ENCODE data around the gene RSF1.

RSF1 gene

GRCh38 chr11:77801477-77801876 lies 19.0 kb downstream of the RSF1 start:
- DNase-seq (ENCODE audit: low spot score), result no peak

- peak; percentile 30 for DNase-seq (ENCODE audit: low spot score)
Observed at GRCh38 chr11:77800449-77800848, 20.1 kb downstream of the RSF1 start.

DNA sequence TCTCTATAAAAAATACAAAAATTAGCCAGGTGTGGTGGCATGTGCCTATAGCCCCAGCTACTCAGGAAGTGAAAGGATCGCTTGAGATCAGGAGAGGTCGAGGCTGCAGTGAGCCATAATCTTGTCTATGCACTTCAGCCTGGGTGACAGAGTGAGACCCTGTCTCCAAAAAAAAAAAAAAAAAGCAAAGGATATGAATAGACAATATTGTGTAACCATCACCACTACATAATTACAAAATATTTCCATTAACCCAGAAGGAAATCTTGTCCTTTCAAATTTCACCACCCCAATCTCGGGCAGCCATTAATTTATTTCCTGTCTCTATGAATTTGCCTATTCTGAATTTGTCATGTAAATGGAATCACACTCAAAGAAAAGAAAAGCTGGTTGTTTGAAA lies 21.2 kb downstream of the RSF1 start:
- DNase-seq (ENCODE audit: low spot score), result no peak

DNA sequence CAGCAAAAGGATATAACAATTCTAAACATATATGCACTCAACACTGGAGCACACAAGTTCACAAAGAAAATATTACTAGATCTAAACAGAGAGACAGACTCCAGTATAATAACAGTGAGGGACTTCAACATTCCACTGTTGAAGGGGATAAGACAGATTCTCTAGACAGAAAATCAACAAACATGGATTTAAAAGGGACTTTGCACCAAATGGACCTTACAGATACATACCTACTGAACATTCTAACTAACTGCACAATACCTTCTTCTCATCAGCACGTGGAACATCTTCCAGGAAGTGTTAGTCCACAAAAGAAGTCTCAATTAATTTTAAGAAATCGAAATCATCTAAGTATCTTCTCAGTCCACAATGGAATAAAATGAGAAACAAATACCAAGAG lies 26.6 kb downstream of the RSF1 start:
- no peak for DNase-seq (ENCODE audit: low spot score)

DNA sequence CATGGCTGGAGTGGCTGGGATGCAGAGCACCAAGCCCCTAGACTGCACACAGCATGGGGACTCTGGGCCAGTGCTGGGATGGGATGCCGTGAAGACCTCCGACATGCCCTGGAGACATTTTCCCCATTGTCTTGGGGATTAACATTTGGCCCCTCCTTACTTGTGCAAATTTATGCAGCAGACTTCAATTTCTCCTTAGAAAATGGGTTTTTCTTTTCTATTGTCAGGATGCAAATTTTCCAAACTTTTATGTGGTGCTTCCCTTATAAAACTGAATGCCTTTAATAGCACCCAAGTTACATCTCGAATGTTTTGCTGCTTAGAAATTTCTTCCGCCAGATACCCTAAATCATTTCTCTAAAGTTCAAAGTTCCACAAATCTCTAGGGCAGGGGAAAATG lies 29.2 kb downstream of the RSF1 start:
- DNase-seq (ENCODE audit: low spot score), result no peak

DNA sequence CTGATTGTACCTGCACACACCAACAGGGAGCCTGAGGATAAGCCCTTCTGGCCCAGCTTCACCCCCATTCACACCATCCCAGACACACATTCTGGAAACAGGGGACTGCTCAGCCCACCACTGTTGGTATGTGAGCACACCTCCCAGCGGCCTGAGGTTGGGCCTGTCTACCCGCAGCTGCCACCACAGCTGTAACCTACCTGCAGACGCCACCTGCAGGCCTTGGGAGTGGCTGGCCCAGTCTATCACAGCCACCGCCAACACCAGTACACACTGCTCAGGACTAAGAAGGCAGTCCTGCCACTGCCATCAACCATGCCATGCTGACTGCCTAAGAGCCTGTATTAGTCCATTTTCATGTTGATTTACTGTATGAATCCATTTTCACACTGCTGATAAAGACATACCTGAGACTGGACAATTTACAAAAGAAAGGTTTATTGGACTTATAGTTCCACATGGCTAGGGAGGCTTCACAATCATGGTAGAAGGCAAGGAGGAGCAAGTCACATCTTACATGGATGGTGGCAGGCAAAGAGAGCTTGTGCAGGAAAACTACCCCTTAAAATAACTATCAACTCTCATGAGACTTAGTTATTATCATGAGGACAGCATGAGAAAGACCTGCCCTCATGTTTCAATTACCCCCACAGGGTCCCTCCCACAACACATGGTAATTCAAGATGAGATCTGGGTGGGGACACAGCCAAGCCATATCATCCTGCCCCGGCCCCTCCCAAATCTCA lies 30.6 kb downstream of the RSF1 start:
- no peak for DNase-seq (ENCODE audit: low spot score)

DNA sequence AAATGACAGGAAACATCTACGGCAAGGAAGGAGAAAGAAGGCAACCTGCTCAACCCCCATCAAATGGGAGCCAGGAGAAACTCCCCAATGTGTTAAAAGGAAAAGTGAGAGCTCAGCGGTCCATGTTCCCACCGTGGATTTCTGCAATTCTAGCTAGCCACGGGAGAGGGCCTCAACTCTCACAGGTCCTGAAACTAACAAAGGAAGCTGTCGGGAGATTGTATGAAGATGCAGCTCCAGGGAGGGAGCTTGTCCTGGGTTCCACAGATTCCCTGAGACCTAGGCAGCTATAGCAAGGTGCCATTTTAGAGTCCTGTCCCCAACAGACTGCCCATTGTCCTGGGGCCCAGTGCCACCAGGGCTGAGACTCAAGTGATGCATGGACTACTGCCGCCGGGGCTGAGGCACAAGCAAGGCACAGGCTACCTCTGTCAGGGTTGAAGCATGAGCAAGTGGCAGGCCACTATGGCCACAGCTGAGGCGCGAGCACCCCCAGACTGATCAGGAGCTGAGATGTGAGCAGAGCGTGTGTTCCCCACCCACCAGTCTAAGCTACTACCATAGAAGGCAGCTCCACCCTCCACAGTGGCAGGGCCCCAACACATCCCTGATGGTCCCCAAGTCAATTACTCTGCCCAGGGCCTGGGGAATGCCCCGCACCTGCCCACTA lies 31.3 kb downstream of the RSF1 start:
- no peak for DNase-seq (ENCODE audit: low spot score)

DNA sequence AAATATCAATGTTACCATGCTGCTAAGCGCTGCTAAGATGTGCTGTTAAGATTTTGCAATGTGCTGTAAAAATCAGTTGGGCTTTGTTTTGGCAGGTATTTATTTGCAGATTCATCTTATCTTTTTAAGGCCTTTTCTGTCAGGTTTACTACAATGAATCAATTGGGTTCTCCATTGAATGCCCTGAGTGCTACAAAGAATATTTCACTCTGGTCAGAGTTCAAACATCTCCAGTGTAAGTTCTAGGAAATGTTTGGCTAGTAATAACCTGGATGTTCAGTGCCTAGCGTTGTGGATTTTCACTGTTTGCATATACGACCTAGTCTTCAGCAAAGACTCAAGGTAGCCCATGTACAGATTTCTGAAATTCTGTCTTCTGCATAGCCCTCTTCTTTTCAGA lies 36.0 kb downstream of the RSF1 start:
- DNase-seq (ENCODE audit: low spot score), result no peak

DNA sequence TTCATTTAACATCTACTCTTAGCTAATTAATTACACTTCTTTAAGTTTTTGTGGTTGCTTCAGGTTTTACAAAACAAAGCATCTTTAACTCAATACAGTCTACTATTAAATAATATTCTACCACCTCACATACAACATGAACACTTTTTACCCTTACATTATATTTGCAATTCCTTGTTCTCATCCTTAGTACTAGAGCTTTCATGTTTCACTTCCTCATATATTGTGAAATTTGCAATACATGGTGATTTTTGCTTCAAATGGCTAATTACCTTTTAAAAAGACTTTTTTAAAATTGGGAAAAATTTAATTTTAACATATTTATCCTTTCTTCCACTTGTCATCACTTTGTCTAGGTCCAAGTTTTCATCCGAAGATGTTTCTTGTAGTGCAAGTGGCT lies 37.5 kb downstream of the RSF1 start:
- DNase-seq (ENCODE audit: low spot score), result no peak

DNA sequence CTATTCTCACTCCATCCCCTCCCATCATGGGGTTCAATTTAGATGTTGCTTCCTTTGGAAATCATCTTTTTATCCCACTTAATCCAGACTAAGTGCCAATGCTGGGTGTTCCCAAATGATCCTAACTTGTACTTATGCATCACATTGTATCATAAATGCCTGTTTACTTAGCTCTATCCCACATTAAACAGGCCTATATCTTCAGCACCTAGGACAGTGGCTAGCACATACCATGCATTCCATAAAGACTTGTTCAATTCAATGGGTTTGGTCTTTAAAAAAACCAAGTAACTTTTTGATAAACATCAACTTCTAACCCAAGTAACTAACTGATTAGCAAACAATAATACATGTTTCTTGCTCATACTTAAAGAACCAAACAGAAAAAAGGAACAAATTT lies 40.6 kb downstream of the RSF1 start:
- no peak for DNase-seq (ENCODE audit: low spot score)

- DNase-seq (ENCODE audit: low spot score), result no peak
Observed at GRCh38 chr11:77778549-77778948, 42.0 kb downstream of the RSF1 start.

- DNase-seq (ENCODE audit: low spot score), result no peak
Observed at GRCh38 chr11:77778118-77778517, 42.4 kb downstream of the RSF1 start.

- peak; percentile 69 for DNase-seq (ENCODE audit: low spot score)
Observed at GRCh38 chr11:77776455-77776854, 44.1 kb downstream of the RSF1 start.

GRCh38 chr11:77775936-77776335 lies 44.6 kb downstream of the RSF1 start:
- DNase-seq (ENCODE audit: low spot score), result no peak

- no peak for DNase-seq (ENCODE audit: low spot score)
Observed at GRCh38 chr11:77771135-77771534, 49.4 kb downstream of the RSF1 start.

DNA sequence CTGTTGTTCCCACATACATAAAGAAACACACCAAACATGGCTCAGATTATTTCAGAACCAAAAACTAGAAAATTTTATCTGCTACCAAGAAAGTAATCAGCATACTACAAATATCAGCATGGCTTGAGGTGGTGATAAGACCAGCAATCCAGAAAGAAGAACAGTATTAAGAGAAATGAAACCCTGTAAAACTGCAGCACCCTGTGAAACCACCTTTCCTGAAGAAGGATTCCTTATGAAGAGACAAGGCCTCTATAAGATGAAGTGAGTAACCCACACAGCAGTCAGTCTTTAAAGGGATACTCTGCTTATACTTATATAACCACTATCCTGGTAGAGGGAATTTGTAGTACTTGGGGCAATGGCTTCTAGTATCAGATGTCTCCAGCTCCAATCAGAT lies 49.9 kb downstream of the RSF1 start:
- DNase-seq (ENCODE audit: low spot score), result no peak

DNA sequence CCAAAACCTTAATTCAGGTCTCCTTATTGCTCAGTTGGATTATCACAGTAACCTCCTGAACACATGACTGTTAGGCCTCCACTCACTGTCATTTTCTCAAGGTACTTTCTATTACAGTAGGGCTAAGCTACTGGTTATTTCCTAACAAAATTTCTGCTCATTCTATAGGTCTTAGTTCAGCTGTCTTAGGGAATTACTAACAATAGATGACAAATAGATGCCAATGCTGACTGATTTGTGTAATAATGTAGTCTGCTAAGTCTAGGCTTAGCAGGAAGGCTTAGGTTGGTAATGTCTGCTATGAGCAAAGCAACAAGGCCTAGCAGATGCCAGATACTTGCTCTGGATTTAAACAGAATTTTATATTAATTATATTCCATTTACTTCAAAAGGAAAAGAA lies 58.1 kb downstream of the RSF1 start:
- DNase-seq (ENCODE audit: low spot score), result no peak

GRCh38 chr11:77761491-77761890 lies 59.0 kb downstream of the RSF1 start:
- no peak for DNase-seq (ENCODE audit: low spot score)

DNA sequence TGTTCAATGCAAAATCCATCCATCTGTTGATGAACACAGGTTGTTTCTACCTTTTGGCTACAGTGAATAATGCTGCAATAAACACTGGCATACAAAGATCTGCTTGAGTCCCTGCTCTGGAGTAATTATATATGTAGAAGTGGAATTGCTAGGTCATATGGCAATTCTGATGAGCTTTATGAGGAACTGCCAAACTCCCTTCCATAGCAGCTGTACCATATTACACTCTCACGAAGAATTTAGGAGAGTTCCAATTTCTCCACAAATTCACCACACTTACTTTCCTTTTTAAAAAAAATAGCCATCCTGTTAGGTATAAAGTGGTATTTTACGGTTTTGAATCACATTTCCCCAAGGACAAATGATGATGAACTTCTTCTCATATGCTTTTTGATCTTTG lies 62.2 kb downstream of the RSF1 start:
- DNase-seq (ENCODE audit: low spot score), result no peak

DNA sequence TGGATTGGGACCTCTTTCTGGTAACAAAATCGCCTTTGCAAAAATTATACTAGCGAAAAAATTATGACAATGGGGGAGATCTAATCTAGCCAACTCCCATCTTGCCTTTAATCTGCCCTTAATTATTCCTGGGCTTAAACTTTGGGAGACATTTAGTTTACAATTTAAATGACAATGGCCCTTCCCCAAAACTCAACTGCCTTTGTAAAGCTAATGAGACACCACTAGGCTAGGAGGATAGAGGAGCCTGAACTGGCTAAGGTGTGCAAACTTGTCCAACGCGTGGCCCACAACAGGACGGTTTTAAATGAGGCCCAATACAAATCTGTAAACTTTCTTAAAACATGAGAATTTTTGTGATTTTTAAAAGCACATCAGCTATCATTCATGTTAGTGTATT lies 67.3 kb downstream of the RSF1 start:
- DNase-seq (ENCODE audit: low spot score), result no peak

DNA sequence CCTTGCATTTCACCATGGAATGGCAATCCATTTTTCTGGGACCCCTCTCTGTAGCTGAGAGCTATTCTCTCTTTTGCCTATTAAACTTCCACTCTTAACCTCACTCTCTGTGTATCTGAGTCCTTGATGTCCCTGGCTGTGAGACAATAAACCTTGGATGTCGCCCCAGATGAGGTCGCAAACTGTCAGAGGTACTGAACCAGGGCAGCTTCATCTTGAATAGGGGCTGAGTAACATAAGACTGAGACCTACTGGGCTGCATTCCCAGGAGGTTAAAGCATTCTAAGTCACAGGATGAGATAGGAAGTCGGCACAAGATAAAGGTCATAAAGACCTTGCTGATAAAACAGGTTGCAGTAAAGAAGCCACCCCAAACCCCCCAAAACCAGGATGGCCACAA lies 68.0 kb downstream of the RSF1 start:
- DNase-seq (ENCODE audit: low spot score), result no peak

DNA sequence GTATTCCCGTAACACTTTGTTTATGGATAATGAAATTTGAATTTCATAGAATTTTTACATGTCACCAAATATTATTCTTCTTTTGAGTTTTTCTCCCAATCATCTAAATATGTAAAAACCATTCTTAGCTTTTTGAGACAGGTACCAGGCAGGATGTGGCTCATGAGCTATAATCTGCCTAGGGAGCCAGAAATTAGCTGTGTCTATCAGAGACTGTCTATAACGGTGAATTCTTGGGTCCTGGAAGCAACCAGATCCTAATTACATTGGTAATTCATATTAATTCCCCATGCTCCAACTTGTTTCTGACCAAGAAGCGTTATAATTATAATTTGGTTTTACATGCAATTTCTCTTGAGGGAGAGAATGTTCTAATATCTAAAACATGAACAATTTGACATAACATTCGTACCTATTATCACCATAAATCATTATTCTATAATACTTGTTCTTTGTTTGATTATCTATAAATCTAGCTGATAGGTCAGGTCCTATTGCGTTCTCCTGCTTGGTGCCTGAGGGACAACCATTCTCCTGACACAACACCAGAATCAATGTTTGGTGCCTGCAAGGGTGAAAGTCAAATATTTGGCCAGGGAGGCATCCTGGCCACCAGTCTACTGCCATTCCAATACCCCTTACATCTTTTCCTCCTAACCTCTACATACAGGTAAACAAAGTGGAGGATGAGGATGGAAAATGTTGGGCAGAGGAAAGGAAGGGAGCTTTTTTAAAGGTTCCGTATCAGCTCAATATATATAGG lies 69.9 kb downstream of the RSF1 start:
- no peak for DNase-seq (ENCODE audit: low spot score)

DNA sequence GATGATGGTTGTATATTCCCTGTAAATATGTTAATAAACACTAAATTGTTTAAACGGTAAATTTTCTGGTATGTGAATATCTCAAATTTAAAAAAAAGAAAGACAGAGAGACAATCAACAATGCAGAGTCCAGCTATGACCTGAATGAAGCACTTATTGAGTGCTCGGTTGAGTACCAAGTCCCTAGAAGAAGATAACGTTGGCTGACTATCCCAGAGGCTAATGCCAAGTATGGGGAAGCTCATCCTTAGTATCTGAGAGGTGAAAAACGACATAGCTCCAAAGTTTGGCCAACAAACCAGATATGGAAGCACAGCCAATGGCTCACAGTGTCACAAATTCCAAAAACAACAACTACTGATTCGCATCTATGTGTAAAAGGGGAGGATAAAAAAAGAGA lies 71.3 kb downstream of the RSF1 start:
- DNase-seq (ENCODE audit: low spot score), result no peak
